H1 (cell line): ENCODE data around the gene MMP24OS. TPM values are rescaled to one million over a fixed set of nuclear protein-coding genes. Genes with fewer than 3 reads are reported as not detected.

Experiments
- CTCF ChIA-PET: fragments of 300-600 bp; sonication (Branson Sonifier 250); formaldehyde crosslinking; loops from one replicate; lab custom pipeline; 2021; ENCODE audit not compliant: partially characterized antibody; lab: Charles Lee
- POLR2A ChIA-PET: fragments of 300-600 bp; sonication (Branson Sonifier 250); formaldehyde crosslinking; loops from one replicate; lab custom pipeline; 2021; ENCODE audit warnings: inconsistent platforms; ENCODE audit not compliant: partially characterized antibody; lab: Charles Lee
- DNase-seq, 2 experiments: peaks; one replicate each; pipeline versions ENCODE4 v3.0.0 to v3.0.0-alpha.2; 2010 to 2022; ENCODE audit warnings: low spot score in 2 of 2, low read depth in 1 of 2, mixed read lengths in 1 of 2
- FAIRE-seq: peaks from 2 replicates; lab custom pipeline; 2011; peaks lifted over from hg19 to GRCh38; lab: Jason Lieb, UNC
- H2AFZ ChIP-seq: 2 replicates; pipeline ENCODE4 v1.8.1; 2012; ENCODE audit warnings: low read length, inconsistent platforms
- H2AK5ac ChIP-seq: 2 replicates; pipeline ENCODE4 v1.6.1; 2013; ENCODE audit warnings: low read depth, low read length
- H2BK120ac ChIP-seq: replicated peaks from 2 replicates; pipeline ENCODE3; 2013; ENCODE audit warnings: low read depth, low read length, inconsistent platforms
- H2BK12ac ChIP-seq: 2 replicates; pipeline ENCODE4 v1.6.1; 2013; ENCODE audit warnings: low read depth, low read length
- H2BK15ac ChIP-seq: 2 replicates; pipeline ENCODE4 v1.6.1; 2013; ENCODE audit warnings: low read length
- H2BK20ac ChIP-seq: 2 replicates; pipeline ENCODE4 v1.6.1; 2013; ENCODE audit warnings: low read length
- H2BK5ac ChIP-seq: 2 replicates; pipeline ENCODE4 v1.6.1; 2013; ENCODE audit warnings: low read depth, low read length
- H3K14ac ChIP-seq: 2 replicates; pipeline ENCODE4 v1.6.1; 2013; ENCODE audit warnings: inconsistent platforms; ENCODE audit not compliant: insufficient read length
- H3K18ac ChIP-seq: 2 replicates; pipeline ENCODE4 v1.6.1; 2013; ENCODE audit warnings: low read length; ENCODE audit errors: extremely low read depth
- H3K23ac ChIP-seq: 2 replicates; pipeline ENCODE4 v1.6.1; 2013; ENCODE audit warnings: inconsistent platforms; ENCODE audit not compliant: insufficient read length
- H3K23me2 ChIP-seq: 2 replicates; pipeline ENCODE4 v1.6.1; 2013; ENCODE audit warnings: low read depth, low read length
- H3K27ac ChIP-seq: 2 replicates; pipeline ENCODE4 v1.6.1; 2011; ENCODE audit warnings: low read depth, low read length, inconsistent platforms
- H3K27me3 ChIP-seq, 4 experiments: replicated peaks in 1 of 4; 1 replicate in 1 of 4; 2 replicates in 3 of 4; pipeline versions ENCODE4 v1.6.1 to v1.8.1; 2011 to 2013; ENCODE audit warnings: low read length in 3 of 4, mild to moderate bottlenecking in 3 of 4, inconsistent platforms in 2 of 4, mixed read lengths in 2 of 4, moderate library complexity in 1 of 4; ENCODE audit not compliant: control insufficient read depth in 3 of 4, insufficient read depth in 3 of 4; ENCODE audit errors: extremely low read depth in 1 of 4
- H3K36me3 ChIP-seq, 4 experiments: 2 replicates each; pipeline versions ENCODE4 v1.6.1 to v1.8.1; 2011 to 2013; ENCODE audit warnings: mild to moderate bottlenecking in 4 of 4, low read length in 3 of 4, moderate library complexity in 2 of 4, control low read depth in 1 of 4, inconsistent platforms in 1 of 4; ENCODE audit not compliant: insufficient read depth in 4 of 4, control insufficient read depth in 2 of 4
- H3K4ac ChIP-seq: replicated peaks from 2 replicates; pipeline ENCODE3; 2013; ENCODE audit warnings: low read length, low read depth, mixed read lengths, inconsistent platforms; ENCODE audit not compliant: insufficient read length
- H3K4me1 ChIP-seq, 4 experiments: replicated peaks in 1 of 4; 1 replicate in 1 of 4; 2 replicates in 3 of 4; pipeline versions ENCODE4 v1.6.1 to v1.8.1; 2011 to 2013; ENCODE audit warnings: low read length in 3 of 4, inconsistent platforms in 2 of 4, mixed read lengths in 1 of 4; ENCODE audit not compliant: insufficient read depth in 4 of 4, control insufficient read depth in 3 of 4
- H3K4me2 ChIP-seq, 2 experiments: 2 replicates each; pipeline versions ENCODE4 v1.6.1 to v1.8.1; 2011 to 2013; ENCODE audit warnings: low read depth in 2 of 2, low read length in 2 of 2, control low read depth in 1 of 2, inconsistent platforms in 1 of 2, mild to moderate bottlenecking in 1 of 2; ENCODE audit not compliant: insufficient read depth in 1 of 2
- H3K4me3 ChIP-seq, 4 experiments: fragments of 200-600, 300-600 bp in 1 of 4; sonication (generic), shearing (Covaris generic), sonication (Bioruptor Twin) in 1 of 4; 2 replicates each; pipeline versions ENCODE4 v1.5.1 to v1.8.1; 2011 to 2016; ENCODE audit warnings: low read length in 4 of 4, low read depth in 3 of 4, control low read depth in 2 of 4, inconsistent platforms in 2 of 4, mild to moderate bottlenecking in 2 of 4, mixed read lengths in 1 of 4, moderate library complexity in 1 of 4; ENCODE audit not compliant: insufficient read depth in 2 of 4; ENCODE audit errors: extremely low read depth in 1 of 4
- H3K56ac ChIP-seq: replicated peaks from 2 replicates; pipeline ENCODE3; 2013; ENCODE audit warnings: low read depth, mild to moderate bottlenecking, mixed read lengths, low read length, inconsistent platforms; ENCODE audit not compliant: insufficient read length
- H3K79me1 ChIP-seq: 2 replicates; pipeline ENCODE4 v1.6.1; 2013; ENCODE audit warnings: low read depth, low read length, control low read depth
- H3K79me2 ChIP-seq, 2 experiments: 2 replicates each; pipeline versions ENCODE4 v1.6.1 to v1.8.1; 2012 to 2013; ENCODE audit warnings: low read length in 2 of 2, mild to moderate bottlenecking in 2 of 2, inconsistent platforms in 1 of 2; ENCODE audit not compliant: insufficient read depth in 2 of 2, control insufficient read depth in 1 of 2
- H3K9ac ChIP-seq, 4 experiments: replicated peaks in 1 of 4; 1 replicate in 1 of 4; 2 replicates in 3 of 4; pipeline versions ENCODE4 v1.6.1 to v1.8.1; 2011 to 2013; ENCODE audit warnings: low read depth in 3 of 4, low read length in 3 of 4, control low read depth in 2 of 4, mild to moderate bottlenecking in 2 of 4, moderate library complexity in 2 of 4, inconsistent platforms in 1 of 4; ENCODE audit errors: extremely low read depth in 1 of 4
- H3K9me3 ChIP-seq, 2 experiments: 2 replicates each; pipeline versions ENCODE4 v1.6.1 to v1.8.1; 2012 to 2013; ENCODE audit warnings: mild to moderate bottlenecking in 2 of 2, moderate library complexity in 2 of 2, control low read depth in 1 of 2, inconsistent platforms in 1 of 2, low read depth in 1 of 2, low read length in 1 of 2, mixed read lengths in 1 of 2; ENCODE audit not compliant: insufficient read depth in 2 of 2
- H4K20me1 ChIP-seq, 2 experiments: replicated peaks in 1 of 2; 2 replicates each; pipeline versions ENCODE3 to v1.8.1; 2011 to 2013; ENCODE audit warnings: inconsistent platforms in 2 of 2, low read length in 2 of 2, mild to moderate bottlenecking in 1 of 2; ENCODE audit not compliant: insufficient read depth in 2 of 2, control insufficient read depth in 1 of 2
- H4K5ac ChIP-seq: 2 replicates; pipeline ENCODE4 v1.6.1; 2013; ENCODE audit warnings: low read length, low read depth, mixed read lengths, inconsistent platforms; ENCODE audit not compliant: insufficient read length
- H4K8ac ChIP-seq: 2 replicates; pipeline ENCODE4 v1.8.0; 2013; ENCODE audit warnings: mild to moderate bottlenecking, moderate library complexity, low read length, inconsistent platforms; ENCODE audit not compliant: insufficient read depth; ENCODE audit errors: extremely low read depth
- H4K91ac ChIP-seq: replicated peaks from 2 replicates; pipeline ENCODE3; 2013; ENCODE audit warnings: low read length, mixed read lengths, inconsistent platforms; ENCODE audit not compliant: insufficient read length
- ASH2L ChIP-seq: fragments of 200-600, 300-600 bp; sonication (generic); IDR thresholded peaks from one replicate; pipeline ENCODE4 v1.7.1; 2017; ENCODE audit warnings: low read length
- BCL11A ChIP-seq, 2 experiments: IDR thresholded peaks; one replicate each; pipeline ENCODE4 v1.6.1; 2011; ENCODE audit warnings: low read depth in 2 of 2, low read length in 2 of 2, mild to moderate bottlenecking in 2 of 2
- CTBP2 ChIP-seq: IDR thresholded peaks from 2 replicates; pipeline ENCODE4 v1.7.0; 2011; ENCODE audit warnings: borderline replicate concordance, mild to moderate bottlenecking, moderate library complexity, mixed read lengths, low read length; ENCODE audit not compliant: insufficient read depth, insufficient read length
- EGR1 ChIP-seq: IDR thresholded peaks from 2 replicates; pipeline ENCODE4 v1.6.1; 2011; ENCODE audit warnings: low read depth, low read length, borderline replicate concordance
- EZH2 ChIP-seq: fragments of 200-600 bp; sonication (generic); IDR thresholded peaks from 2 replicates; pipeline ENCODE4 v1.7.1; 2012; ENCODE audit warnings: low read depth, mild to moderate bottlenecking, moderate library complexity, low read length, inconsistent platforms; ENCODE audit not compliant: severe bottlenecking
- SIRT6 ChIP-seq: IDR thresholded peaks from one replicate; pipeline ENCODE4 v1.7.1; 2012; ENCODE audit warnings: low read length, inconsistent platforms
- SP4 ChIP-seq: IDR thresholded peaks from 2 replicates; pipeline ENCODE4 v1.6.1; 2012; ENCODE audit warnings: low read length, inconsistent platforms
- WGBS, 2 experiments: shearing (Covaris generic) in 1 of 2; methylation state at CpG; one replicate each; pipeline versions ENCODE4 v1.1.6 to v1.1.7; 2013 to 2015; ENCODE audit warnings: low lambda C conversion rate in 2 of 2, mixed read lengths in 2 of 2, inconsistent platforms in 1 of 2, low coverage in 1 of 2, missing lambda C conversion rate in 1 of 2; ENCODE audit not compliant: insufficient replicate concordance in 2 of 2, insufficient coverage in 1 of 2, insufficient read length in 1 of 2; ENCODE audit errors: extremely low coverage in 1 of 2, missing lambda C conversion rate in 1 of 2; 5-methylcytosine and 5-hydroxymethylcytosine counted together
- polyA plus RNA-seq, 7 experiments: library from polyadenylated mRNA; depleted of rRNA in 3 of 7; stranded (reverse) in 5 of 7; unstranded in 2 of 7; fragments of >200 nt in 5 of 7; fragments of 200-250 nt in 2 of 7; gene quantifications; 1 replicate in 5 of 7; 2 replicates in 1 of 7; 4 replicates in 1 of 7; pipeline versions ENCODE4 v1.2.1 to v1.2.3, GENCODE V29; 2011 to 2013; ENCODE audit warnings: missing spikeins in 2 of 7, mixed read lengths in 2 of 7
- total RNA-seq: library from RNA; stranded (reverse); fragmentation: NEBNext Ultra II Directional; extraction: Animal tissue kit (Norgen Biotek cat#: 25700); gene quantifications from 2 replicates; pipeline ENCODE4 v1.2.1, GENCODE V29; 2021

Gene MMP24OS
- total and polyA plus RNA-seq, 2 of the 8 experiments (the other 6 are each of a cell fraction or from before 2014, with no cell fraction given), result 19.0 to 21.3 TPM

DNA sequence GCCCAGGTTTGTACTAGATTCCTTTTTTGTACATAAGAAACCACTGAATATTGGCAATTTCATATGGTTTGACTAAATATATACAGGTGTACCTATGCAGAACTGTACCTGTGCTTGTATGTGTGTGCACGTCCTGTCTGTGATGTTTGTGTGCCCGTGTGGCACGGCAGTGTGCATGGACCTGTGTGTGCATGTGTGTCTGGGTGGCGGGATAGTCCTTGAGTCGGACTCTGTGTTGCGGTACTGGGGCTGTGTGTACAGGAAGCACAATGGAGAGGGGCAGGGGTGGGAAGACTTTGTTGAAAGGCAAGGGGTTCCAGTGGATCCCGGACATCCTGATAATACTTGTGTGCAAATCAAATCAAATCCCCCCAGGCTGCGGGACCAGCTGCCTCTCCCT is 17.8 kb upstream of the MMP24OS start:
- Histone ChIP-seq H3K36me3 (no peaks in the 10 kb centered on the region), H2BK15ac (peak overlapping the region; percentile 55; the same call in 1 of the 2 replicates), H4K8ac (no peak overlapping the region), H3K14ac (no peak overlapping the region), H3K23ac (no peak overlapping the region), H3K27ac (no peak overlapping the region), H2BK20ac (no peak overlapping the region), H3K4me1 (no peaks in the 10 kb centered on the region; a peak in 2 of 7 replicates), H3K27me3 (no peaks in the 10 kb centered on the region), H3K4me3 (no peak overlapping the region), H4K91ac (no peak overlapping the region), H2BK5ac (no peak overlapping the region), H2BK12ac (no peak overlapping the region; the same call in 1 of the 2 replicates), H2BK120ac (no peak overlapping the region), H3K56ac (no peak overlapping the region), H3K9me3 (no peaks in the 10 kb centered on the region), H3K9ac (no peak overlapping the region), H2AK5ac (no peak overlapping the region), H3K23me2 (no peaks in the 10 kb centered on the region), H2AFZ (no peak overlapping the region), H4K5ac (no peak overlapping the region), H3K79me2 (no peaks in the 10 kb centered on the region), H3K79me1 (no peaks in the 10 kb centered on the region), H4K20me1 (no peaks in the 10 kb centered on the region), H3K4ac (no peak overlapping the region), H3K4me2 (no peak overlapping the region), H3K18ac (no peak overlapping the region)
- 88% methylated on average over 8 of the region's 8 CpGs; no CpG with 5 or more reads in 1 of the 2 experiments for WGBS, 2 experiments
- ChIA-PET CTCF (interaction anchor here (2.0 to 13.8 kb wide), 3 partner anchors 11 to 34 kb away, joined by 5 to 130 read pairs (median 104); partner anchors contain the start of genes EIF6 and MMP24OS), POLR2A (interaction anchor here (1.0 to 3.4 kb wide), 4 partner anchors 11 to 32 kb away, joined by 3 to 15 read pairs (median 6); partner anchors contain the start of gene EIF6)
- DNase-seq (no peak), FAIRE-seq (no peak)
- TF ChIP-seq CTBP2, result no peak
- no peak for TF ChIP-seq ASH2L
- no peak for TF ChIP-seq SP4
- TF ChIP-seq SIRT6, result no peak
- no peak for TF ChIP-seq EZH2
- TF ChIP-seq EGR1, result no peak
- no peak for TF ChIP-seq BCL11A (IDR thresholded peaks at IDR 0.05; ENCODE audit: low read depth in 2 of 2, low read length in 2 of 2)
